Stimulated activated CD4-positive, alpha-beta T cell treated with anti-CD3 and anti-CD28 coated beads, Interleukin-1b, Interleukin-23, amount 100 ng/mL, for 48 hours (primary cell): ENCODE data around the gene RFT1.
A peak's percentile ranks its signal among the peaks of the same experiment; 100 is the strongest.

Experiments used
- DNase-seq: peaks from one replicate; pipeline ENCODE4 v3.0.0-alpha.2; 2020

The RFT1 gene

DNA sequence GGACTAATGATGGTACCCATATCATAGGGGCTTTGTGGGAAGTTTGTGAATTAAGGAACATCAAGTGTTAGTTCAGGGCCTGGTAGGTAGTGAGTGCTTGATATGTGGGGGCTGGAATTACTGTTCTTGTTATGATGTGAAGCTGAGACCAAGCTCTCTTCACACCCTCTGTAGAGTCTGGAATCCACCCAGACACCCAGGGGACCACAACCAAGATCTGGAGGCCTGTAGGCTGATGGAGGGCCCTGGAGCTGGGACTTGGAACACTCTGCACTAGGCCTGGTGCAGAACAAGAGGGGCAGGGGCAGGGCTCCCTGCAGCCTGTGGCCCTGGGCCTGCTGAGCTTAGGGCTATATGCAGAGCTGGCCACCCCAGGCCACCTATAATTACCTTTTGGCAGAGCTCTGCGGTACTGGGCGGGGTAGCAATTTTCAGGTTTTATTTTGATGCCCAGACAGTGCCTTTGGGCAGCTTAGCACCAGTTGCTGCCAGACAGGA lies 17.7 kb upstream of the RFT1 start:
- DNase-seq, result no peak

DNA sequence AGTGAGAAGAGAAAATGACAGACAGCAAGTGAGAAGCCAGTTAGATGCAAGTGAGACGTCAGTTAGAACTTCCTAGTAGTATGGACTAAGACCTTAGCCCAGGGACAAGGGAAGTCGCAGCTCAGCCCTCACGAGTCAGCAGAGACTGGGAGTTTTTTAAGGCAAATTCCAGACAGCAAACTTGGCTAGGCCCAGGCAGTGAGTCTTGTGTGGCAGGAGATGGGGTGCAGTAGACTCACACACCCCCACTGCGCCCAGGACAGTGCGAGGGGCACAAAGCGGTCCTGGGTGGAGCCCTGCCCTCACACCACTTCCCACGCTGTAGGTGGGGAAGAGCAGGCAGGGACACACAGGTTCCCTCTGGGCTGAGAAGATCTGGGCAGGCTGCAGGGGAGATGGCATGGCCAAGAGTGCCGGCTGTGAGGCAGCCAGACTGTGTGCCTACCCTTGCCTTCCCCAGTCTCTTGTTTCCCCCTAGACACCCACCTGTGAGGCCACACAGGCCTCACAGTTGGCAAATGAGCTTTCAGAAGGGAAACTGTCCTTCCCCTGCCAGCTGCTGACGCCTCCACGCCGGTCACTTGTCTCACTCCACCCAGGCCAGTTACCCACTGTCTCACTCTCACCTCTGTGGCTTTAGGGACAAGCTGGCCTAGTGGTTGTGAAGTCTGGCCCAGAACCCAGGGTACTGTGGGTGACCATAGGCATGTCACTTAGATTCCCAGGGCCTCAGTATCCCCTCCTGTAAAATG lies 17.1 kb upstream of the RFT1 start:
- no peak for DNase-seq

DNA sequence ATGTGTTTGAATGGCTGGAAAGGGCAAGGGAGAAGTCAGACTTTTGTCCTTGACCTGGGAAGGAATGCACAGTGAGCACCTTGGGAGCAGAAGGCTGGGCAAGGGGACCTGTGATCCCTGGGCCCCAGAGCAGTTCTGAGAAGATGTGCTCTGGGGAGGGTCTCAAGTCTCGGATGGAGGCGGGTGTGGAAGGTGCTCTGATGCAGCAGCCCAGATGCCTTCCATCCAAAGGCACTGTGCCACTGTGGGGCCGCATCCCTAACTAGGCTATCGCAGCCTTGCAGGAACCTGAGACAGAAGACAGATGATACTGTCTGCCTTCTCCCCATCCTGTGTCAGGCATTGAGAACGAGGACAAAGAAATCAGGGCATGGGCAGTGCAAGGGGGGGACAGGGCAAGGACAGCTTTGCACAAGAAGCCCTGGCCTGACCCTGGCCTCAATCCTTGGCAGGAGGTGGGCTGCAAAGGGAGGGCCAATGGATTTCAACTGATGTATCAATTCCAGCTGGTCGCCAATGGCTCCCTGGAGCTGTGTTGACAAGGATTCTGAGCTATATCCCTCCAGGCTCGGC lies 16.2 kb upstream of the RFT1 start:
- DNase-seq, result no peak

DNA sequence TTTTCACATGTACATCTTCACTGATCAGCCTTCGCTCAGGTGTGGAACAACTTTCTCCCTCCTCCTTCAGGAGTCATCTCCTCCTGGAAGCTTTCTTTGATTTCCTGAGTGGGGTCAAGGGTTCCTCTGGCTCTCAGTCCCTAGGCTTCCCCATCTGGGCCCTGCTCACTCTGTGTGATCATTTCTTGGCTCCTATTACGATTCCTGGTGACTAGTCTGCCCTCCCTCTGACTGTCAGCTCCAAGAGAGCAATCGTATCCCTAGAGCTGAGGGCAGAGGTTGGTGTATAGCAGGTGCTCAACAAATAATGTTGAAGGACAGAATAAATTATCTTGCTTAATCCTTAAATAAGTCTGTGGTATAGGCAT lies 15.5 kb upstream of the RFT1 start:
- no peak for DNase-seq

DNA sequence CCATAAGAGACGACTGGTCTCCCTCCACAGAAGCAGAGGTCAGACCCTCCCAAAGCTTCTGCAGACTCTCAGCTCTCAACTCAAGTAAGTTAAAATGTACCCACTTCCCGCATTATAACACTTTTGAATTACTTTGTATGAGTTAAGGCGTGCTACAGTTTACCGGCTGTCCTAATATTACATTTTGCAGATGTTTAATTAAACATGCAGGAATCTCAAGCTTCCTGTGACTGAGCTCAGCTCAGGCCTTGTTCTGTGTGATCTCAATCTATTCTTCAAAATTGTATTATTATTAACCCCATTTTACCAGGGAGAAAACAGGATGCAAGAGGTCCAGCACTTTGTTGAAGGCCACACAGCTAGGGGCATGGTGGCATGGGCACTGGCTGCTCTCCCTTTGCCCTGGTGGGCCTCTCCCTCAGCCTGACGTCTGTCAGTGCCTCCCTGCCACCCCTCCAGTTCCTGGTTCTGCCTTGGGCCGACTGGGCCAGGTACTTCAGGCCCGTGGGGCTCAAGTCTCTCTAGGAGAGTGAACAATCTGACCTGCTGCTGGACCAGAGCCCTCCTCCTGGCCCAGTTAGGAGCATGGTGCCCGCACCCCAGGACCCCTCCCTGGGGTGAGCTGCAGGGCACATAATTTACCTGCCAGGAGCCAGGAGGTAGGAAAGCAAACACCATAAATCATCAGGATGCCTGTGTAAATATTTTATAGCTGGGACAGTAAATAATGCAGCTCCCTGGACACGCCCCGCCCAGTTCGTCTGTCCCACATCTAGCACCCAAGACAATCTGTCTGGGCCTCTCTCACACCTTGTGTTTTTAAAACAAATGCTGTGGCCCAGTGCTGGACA lies 14.9 kb upstream of the RFT1 start:
- no peak for DNase-seq

DNA sequence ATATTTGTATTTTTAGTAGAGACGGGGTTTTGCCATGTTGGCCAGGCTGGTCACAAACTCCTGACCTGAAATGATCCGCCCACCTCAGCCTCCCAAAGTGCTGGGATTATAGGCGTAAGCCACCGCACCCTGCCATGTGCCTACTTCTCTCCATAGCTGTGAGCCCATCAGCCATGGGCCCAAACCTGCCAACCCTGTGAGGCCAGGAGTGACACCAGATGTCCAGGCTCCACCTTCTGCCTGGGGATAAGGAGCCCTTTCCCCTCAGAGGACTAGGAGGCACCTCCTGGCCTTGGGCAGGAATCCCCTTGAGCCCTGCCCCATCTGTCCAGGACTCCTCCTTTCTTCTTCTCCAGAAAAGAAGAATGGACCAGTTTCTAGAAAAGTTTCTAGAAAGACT lies 14.2 kb upstream of the RFT1 start:
- no peak for DNase-seq

DNA sequence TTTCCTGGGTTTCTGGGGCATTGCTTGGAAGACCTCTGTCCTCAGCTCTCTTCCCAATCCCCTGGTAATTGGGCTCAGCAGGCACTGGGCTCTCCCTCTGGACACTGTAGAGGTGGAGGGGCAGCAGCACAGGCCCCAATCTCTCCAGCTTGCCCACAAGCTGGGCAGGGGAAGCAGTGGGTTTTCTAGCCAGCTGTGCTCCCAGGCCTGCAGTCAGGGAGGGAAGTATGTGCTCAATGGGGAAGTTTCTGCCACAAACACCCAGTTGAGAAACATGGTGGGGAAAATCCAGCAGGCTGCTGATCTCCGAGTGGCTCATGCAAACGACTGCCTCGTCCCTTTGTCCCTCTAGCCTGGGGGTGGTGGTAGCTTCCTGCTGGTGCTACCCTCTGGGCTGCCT lies 12.8 kb upstream of the RFT1 start:
- no peak for DNase-seq

DNA sequence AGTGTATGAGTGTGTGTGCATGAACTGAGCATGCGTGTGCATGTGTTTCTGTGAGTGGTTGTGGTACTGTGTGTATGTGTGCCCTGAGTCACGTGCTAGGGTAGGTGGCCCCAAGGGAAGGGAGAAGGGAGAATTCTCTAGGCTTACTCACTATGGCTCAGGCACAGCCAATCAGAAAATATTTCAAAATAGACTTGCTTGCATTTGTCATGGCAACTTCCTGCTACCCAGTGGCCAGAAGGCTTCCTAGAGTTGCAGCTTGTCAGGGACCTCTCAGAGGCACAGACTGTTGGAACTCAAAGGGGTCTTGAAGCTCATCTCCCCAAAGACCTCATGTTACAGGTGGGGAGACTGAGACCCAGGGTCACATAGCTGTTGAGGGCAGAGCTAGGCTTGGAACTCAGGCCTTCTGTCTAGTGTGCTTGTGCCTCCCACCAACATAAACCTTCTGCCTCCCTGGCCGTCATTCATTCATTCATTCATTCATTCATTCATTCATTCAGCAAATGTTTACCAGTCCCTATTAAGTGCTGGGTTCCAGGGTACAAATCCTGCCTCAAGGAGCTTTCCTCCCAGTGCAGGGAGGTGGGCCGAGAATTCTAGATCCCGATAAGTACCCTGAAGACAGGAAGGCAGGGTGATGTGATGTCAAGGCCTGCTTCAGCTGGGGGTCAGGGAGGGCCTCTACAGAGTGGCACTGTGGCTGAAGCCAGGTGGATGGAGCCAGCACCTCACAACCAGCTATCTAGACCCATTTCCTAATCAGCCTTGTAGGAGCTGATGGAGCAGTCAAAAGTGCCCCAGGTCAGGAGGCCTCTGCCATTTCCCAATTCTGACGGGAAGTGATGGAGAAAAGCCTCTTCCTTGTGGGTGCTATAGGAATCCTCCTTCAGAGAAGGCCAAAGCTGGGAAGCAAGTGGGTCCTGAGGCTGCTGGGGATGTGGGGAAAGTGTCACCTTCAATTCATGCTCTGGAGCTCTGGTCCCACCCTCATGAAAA lies 10.9 kb upstream of the RFT1 start:
- peak; percentile 48 for DNase-seq

DNA sequence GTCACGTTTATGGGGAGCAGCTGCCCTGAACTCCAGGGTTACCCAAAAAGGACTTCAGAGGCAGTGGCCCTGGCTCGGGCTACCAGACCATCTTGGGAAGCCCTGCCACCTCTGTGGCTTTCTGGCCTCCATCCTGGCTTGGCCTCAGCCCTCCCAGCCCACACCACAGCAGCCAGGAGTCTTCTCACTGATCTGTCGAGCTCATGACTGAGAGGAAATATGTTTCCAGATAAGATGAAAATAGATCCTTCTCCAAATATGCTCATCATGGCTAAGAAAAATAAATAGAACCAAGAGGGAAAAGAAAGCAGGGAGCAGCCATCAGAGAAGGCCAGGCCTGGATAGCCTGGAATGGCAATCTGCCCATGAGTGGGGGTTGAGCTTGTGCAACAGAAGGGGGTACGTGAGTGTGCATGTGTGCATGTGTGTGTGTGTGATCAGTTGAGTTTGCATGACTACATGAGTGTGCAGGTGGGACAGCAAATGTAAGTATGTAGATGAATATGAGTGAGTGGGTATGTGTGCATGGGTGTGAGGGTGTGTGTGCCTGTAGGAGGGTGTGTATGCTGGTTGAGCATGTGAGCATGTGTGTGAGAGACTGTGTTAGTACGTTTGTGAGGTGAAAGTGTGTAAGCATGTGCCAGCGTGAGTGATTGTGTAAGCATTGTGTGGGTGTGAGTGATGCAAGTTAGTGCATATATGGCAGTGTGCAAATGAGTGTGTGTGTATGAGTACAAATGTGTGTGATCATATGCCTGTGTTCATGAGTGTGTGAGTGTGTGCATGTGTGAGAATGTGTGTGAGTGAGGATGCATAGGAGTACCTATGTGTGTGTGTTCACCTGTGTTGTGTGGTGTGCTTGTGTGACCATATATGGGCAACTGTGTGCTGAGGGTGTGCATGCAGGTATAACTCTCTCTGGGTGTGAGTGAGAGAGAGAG lies 9.9 kb upstream of the RFT1 start:
- no peak for DNase-seq

DNA sequence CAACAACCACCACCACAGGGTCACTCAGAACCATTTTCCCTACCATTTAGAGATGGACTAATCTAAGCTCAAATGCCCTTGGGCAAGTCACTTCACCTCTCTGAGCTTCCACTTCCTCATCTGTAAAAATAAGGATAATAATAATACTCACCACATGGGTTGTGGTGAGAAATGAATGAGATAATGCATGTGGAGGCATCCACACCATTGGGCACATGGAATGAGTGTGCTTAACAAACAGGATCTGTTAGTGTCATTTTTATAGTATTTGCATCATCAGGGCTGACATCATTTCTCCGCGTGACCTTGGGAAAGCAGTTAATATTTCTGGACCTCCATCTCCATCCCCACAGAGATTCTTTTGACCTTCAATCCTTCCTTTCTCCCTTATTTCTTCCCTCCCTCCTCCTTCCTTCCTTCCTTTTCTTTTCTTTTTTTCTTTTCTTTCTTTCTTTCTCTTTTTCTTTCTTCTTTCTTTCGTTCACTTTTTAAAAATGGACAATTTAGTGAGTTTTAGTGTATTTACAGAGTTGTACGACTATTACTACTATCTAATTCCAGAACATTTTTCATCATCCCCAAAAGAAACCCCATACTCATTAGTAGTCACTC lies 7.7 kb upstream of the RFT1 start:
- no peak for DNase-seq

DNA sequence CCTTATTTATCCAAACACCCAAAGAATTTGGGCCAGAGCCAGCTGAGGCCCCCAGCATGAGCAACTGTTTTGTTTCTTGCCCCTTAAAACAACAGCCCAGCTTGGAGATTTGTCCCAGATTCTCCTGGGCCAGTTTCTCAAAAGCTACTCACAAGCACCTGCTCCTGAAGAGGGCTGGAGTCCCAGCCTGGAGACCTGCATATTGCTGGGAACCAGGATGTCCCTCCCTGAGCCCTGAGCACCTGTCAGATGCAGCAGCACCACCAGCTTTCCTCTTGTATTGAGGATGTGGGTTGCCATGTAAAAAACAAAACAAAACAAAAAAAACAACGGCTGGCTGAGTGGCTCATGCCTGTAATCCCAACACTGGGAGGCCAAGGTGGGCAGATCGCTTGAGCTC lies 7.0 kb upstream of the RFT1 start:
- DNase-seq, result no peak

DNA sequence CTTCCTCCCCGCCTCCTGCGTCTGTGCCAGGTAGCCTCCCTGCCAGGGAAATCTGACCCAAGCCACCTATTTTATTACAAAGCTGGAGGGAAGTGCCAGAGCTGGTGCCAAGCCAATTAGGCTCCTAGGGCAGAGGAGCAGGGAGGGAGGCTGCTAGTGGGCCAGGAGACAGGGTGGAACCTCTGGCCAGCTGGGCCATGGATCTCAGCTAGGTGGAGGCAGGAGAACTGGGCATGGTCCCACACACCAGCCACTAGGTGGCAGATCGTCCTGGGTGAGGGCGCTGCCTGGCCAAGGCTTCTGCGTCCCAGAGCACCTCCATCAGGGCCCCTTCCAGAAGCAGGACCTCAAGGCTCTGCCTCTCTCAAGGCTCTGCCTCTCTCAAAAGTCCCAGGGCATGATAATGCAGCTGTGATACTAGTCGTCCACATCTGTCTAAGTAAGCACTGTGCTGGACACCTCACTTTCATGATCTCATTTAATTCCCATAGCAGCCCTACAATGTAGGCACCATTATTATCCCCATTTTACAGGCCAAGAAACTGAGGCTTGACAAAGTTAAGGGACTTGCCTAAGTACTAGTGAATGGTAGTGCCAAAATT lies 4.5 kb upstream of the RFT1 start:
- peak; percentile 68 for DNase-seq

DNA sequence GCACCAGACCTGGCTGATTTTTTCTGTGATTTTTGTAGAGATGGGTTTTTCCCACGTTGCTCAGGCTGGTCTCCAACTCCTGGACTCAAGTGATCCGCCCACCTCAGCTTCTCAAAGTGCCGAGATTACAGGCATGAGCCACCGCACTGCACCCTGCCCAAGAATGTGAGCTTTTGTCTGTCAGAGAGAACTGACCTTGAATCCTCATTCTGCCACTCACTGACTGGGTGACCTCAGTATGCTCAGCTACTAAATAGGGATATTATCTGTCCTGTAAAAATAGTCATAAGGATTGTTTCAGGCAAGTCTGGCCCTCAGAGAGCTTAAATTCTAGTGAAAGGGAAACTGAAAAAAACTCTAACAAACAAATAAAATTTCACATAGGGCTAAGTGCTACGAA lies 2.1 kb upstream of the RFT1 start:
- DNase-seq, result no peak

DNA sequence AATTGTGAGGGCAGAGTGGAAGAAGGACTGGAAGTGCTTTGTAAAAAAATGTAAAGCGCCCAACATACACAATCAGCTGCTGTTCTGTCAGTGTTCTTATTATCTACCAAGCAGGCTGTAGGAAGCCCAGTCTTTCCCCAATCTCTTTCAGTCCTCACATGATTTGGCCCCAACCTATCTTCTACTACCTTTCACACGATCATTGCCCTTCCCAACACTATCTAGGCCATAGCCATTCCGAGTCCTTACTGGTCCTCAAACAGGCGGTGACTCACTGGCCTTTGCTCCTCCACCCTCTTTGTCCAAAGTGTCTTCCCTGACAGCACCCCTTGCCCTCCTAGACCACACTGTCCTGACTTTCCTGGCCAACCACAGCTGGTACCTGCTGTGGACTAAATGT lies 861 bp upstream of the RFT1 start:
- no peak for DNase-seq

DNA sequence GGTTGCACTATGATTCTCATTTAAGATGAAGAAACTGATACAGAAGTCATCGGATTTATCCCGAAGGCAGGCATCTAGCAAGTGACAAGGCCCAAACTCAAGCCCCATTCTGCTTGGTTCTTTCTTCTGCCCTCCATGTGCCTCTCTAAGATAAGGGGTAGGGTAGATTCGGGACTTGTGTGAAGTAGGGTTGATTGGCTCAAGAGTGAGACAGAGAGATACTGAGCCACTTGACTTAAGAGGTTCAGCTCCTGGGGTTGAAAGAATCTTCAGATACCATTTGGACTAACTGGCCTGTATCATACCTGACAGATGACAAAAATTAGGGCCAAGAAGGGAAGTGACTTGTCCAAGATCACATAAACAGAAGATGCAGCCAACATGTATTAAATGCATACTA lies 891 bp downstream of the RFT1 start:
- DNase-seq, result no peak

DNA sequence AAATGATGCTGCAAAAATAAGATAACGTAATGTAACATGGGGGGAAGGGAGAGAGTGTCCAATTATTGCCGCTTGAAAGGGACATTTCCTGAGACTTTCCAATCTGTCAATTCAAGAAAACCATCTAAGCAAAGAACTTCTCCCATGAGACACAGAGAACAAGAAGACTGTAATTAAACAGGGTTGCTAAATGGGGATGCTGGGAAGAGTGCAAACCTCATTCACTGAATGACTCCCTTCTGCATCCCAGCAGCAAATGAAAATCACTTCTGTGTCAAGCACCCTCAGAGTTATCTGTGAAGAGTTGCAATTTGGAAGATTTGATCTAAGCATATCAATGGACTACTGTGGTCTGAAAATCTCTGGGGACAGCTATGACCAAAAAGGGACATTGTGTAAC lies 3.6 kb downstream of the RFT1 start:
- no peak for DNase-seq

DNA sequence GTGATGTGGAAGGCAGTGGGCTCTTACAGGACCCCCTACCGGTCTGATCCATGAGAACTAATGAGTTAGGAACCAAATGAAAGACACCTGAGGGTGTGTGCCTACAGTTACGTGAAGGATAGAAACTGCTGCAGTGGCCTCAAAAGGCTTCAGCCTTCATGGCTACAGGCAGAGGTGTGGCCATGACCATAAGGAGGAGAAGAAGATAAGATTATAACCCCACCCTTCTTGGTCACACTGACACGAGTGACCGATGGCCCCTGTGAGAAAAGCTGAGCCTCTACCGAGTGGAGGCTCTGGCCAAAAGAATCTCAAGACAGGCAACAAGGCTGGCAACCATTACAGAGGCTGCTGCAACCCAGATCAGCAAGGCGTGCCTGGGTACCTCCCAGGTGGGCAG lies 6.3 kb downstream of the RFT1 start:
- no peak for DNase-seq

DNA sequence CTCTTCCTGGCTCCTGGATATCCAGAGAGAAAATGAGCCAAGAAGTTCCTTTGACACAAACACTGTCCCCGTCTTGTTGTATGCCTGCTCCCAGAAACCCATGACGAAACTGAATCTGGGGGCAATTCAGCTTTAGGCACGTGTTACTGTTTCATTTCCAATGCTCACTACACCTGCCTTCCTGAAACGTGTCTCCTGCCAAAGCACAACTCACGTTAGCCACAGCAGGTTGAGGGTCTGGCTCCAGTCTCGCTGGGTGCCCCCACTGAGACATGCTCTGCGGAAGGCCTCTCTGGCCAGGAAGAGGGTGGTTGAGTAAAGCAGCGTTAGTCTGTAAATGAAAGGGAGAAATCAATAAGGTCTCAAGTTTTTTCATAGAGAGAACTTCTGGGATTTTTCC lies 6.7 kb downstream of the RFT1 start:
- DNase-seq, result no peak

DNA sequence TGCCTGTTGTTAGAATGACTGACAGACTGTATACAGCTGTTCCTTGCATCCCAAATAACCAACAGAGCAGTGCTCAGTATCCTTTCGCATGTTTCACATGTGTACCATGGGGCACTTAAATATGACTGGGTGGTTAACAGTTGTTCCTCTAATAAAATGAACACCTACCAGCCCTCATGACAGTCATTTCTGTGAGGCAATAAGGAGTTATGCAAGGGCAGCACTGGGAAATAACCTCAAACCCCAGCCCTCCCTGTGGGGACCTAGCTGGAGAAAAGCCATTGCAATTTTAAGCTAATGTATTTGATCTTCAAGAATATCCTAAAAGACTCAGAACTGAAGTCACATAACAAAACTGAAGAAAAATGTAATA lies 7.3 kb downstream of the RFT1 start:
- no peak for DNase-seq

DNA sequence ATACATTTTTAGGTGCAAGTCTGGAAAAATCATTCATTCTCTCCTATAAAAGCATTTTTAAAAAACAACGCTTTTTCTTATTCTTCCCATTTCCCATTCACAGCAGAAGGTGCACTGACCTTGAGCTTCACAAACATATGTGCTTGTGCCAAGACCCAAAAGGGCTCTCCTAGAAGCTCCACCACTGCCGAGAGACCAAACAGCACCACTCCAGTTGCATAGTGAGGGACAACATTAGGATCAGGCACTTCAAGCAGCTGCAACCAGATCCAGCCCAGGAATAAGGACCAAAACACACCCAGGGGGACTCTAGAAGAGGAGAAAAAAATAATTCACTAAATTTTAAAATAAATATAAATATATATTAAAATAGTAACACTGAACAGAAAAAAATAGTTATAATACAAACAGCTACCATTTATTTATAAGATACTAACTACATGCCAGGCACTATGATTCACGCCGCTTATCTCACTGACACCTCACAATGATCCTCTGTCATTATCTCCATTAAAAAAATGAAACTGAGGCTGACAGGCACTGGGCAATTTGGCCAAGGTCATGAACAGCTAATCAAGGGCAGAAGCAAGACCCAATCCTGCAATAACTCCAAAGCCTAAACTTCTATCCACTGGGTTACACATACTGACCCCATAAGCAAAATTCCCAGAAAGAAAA lies 7.8 kb downstream of the RFT1 start:
- DNase-seq, result no peak
